ENCODE measurements around the gene AP2M1.

- TF ChIP-seq, protein P1, sequence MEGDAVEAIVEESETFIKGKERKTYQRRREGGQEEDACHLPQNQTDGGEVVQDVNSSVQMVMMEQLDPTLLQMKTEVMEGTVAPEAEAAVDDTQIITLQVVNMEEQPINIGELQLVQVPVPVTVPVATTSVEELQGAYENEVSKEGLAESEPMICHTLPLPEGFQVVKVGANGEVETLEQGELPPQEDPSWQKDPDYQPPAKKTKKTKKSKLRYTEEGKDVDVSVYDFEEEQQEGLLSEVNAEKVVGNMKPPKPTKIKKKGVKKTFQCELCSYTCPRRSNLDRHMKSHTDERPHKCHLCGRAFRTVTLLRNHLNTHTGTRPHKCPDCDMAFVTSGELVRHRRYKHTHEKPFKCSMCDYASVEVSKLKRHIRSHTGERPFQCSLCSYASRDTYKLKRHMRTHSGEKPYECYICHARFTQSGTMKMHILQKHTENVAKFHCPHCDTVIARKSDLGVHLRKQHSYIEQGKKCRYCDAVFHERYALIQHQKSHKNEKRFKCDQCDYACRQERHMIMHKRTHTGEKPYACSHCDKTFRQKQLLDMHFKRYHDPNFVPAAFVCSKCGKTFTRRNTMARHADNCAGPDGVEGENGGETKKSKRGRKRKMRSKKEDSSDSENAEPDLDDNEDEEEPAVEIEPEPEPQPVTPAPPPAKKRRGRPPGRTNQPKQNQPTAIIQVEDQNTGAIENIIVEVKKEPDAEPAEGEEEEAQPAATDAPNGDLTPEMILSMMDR (conservative IDR thresholded peaks at IDR 0.05): no peak
- TF ChIP-seq ZFX (IDR thresholded peaks at IDR 0.05): no peak
These were observed 2.0 kb downstream of the AP2M1 start for GRCh38 chr3:184176377-184177330.

Measured in C4-2B (cell line).